Measurements from ENCODE around the gene PHIP. TPM values are rescaled to one million over a fixed set of nuclear protein-coding genes. Genes with fewer than 3 reads are reported as not detected.
A peak's percentile ranks its signal among the peaks of the same experiment; 100 is the strongest.

PHIP gene
- total RNA-seq, 2 experiments from 2014 or later = 23.0 to 23.5 TPM

GRCh38 chr6:79082304-79082703 lies 4.2 kb upstream of the PHIP start:
- H3K27ac Mint-ChIP-seq = no peak overlapping the region
- H3K27me3 Mint-ChIP-seq (ENCODE audit: low read depth) = peaks cover 25% of the 10 kb centered on the region
- CTCF ChIA-PET = no interaction called here

GRCh38 chr6:79081663-79082062 lies 3.6 kb upstream of the PHIP start:
- Mint-ChIP-seq H3K4me1 (ENCODE audit: low read depth) (peaks cover 13% of the 10 kb centered on the region), H3K9me3 (no peaks in the 10 kb centered on the region), H3K27ac (no peak overlapping the region), H3K4me3 (no peak overlapping the region), H3K36me3 (ENCODE audit: low read depth) (no peaks in the 10 kb centered on the region), H3K27me3 (ENCODE audit: low read depth) (peaks cover 25% of the 10 kb centered on the region)
- CTCF ChIA-PET = no interaction called here
- no peak for DNase-seq
- intact Hi-C loops (cut with micrococcal nuclease) = no loop called here

More at GRCh38 chr6:79082304-79082703, 4.2 kb upstream of the PHIP start:
- Mint-ChIP-seq H3K9me3 (no peaks in the 10 kb centered on the region), H3K36me3 (ENCODE audit: low read depth) (no peaks in the 10 kb centered on the region), H3K4me3 (no peak overlapping the region), H3K4me1 (ENCODE audit: low read depth) (peaks cover 13% of the 10 kb centered on the region)
- DNase-seq = no peak
- intact Hi-C loops (cut with micrococcal nuclease) = no loop called here

- H3K36me3 Mint-ChIP-seq (ENCODE audit: low read depth) = no peaks in the 10 kb centered on the region
- no peak for DNase-seq
- H3K9me3 Mint-ChIP-seq = no peaks in the 10 kb centered on the region
- peak overlapping the region; percentile 92 for H3K4me3 Mint-ChIP-seq
- H3K27me3 Mint-ChIP-seq (ENCODE audit: low read depth) = peaks cover 18% of the 10 kb centered on the region
- peaks cover 30% of the 10 kb centered on the region for H3K4me1 Mint-ChIP-seq (ENCODE audit: low read depth)
- peak overlapping the region; percentile 96 for H3K27ac Mint-ChIP-seq
- intact Hi-C loops (cut with micrococcal nuclease) = loop anchor here (2.0 to 10.0 kb wide), 6 partner anchors 169 to 1088 kb away; partner anchors contain the start of gene BCKDHB
- CTCF ChIA-PET = interaction anchor here (0.6 kb wide), 1 partner anchor 46 kb away, joined by 3 read pairs; no protein-coding TSS in a partner anchor
Observed at GRCh38 chr6:79079561-79080041, 1.5 kb upstream of the PHIP start.

GRCh38 chr6:79077715-79078074 lies 359 bp downstream of the PHIP start:
- H3K27me3 Mint-ChIP-seq (ENCODE audit: low read depth) = peaks cover 8% of the 10 kb centered on the region
- peak overlapping the region; percentile 92 for H3K4me3 Mint-ChIP-seq
- CTCF ChIA-PET = no interaction called here
- H3K27ac Mint-ChIP-seq = peak overlapping the region; percentile 96
- intact Hi-C loops (cut with micrococcal nuclease) = loop anchor here (1.0 to 10.0 kb wide), 11 partner anchors 42 to 1090 kb away; partner anchors contain the start of genes BCKDHB, HMGN3, IRAK1BP1 and LCA5
- H3K4me1 Mint-ChIP-seq (ENCODE audit: low read depth) = peaks cover 38% of the 10 kb centered on the region
- peaks cover 3% of the 10 kb centered on the region for H3K36me3 Mint-ChIP-seq (ENCODE audit: low read depth)
- no peaks in the 10 kb centered on the region for H3K9me3 Mint-ChIP-seq
- DNase-seq = peak; percentile 50

GRCh38 chr6:79076782-79077641 lies 1.0 kb downstream of the PHIP start:
- CTCF ChIA-PET = interaction anchor here (0.7 to 1.3 kb wide), 2 partner anchors 10 to 15 kb away, joined by 3 to 5 read pairs; no protein-coding TSS in a partner anchor
- Mint-ChIP-seq H3K4me3 (peak overlapping the region; percentile 76), H3K27ac (peak overlapping the region; percentile 92), H3K4me1 (ENCODE audit: low read depth) (peaks cover 43% of the 10 kb centered on the region), H3K27me3 (ENCODE audit: low read depth) (peaks cover 4% of the 10 kb centered on the region), H3K9me3 (no peaks in the 10 kb centered on the region), H3K36me3 (ENCODE audit: low read depth) (peaks cover 3% of the 10 kb centered on the region)
- intact Hi-C loops (cut with micrococcal nuclease) = loop anchor here (1.0 to 10.0 kb wide), 4 partner anchors 37 to 1090 kb away; no protein-coding TSS in a partner anchor
- peak; percentile 90 for DNase-seq

- H3K4me1 Mint-ChIP-seq (ENCODE audit: low read depth) = peaks cover 48% of the 10 kb centered on the region
- peak overlapping the region; percentile 76 for H3K4me3 Mint-ChIP-seq
- CTCF ChIA-PET = interaction anchor here (0.7 to 1.3 kb wide), 3 partner anchors 9 to 14 kb away, joined by 3 to 5 read pairs (median 3); no protein-coding TSS in a partner anchor
- no peaks in the 10 kb centered on the region for H3K9me3 Mint-ChIP-seq
- peak overlapping the region; percentile 92 for H3K27ac Mint-ChIP-seq
- peak; percentile 10 for DNase-seq
- peaks cover 3% of the 10 kb centered on the region for H3K36me3 Mint-ChIP-seq (ENCODE audit: low read depth)
- no peaks in the 10 kb centered on the region for H3K27me3 Mint-ChIP-seq (ENCODE audit: low read depth)
- intact Hi-C loops (cut with micrococcal nuclease) = loop anchor here (1.0 to 10.0 kb wide), 4 partner anchors 36 to 1091 kb away; no protein-coding TSS in a partner anchor
Observed at GRCh38 chr6:79076160-79076559, 1.9 kb downstream of the PHIP start.

GRCh38 chr6:79073888-79074287 lies 4.2 kb downstream of the PHIP start:
- Mint-ChIP-seq H3K4me1 (ENCODE audit: low read depth) (peaks cover 48% of the 10 kb centered on the region), H3K36me3 (ENCODE audit: low read depth) (peaks cover 5% of the 10 kb centered on the region), H3K27me3 (ENCODE audit: low read depth) (no peaks in the 10 kb centered on the region), H3K4me3 (no peak overlapping the region), H3K9me3 (no peaks in the 10 kb centered on the region), H3K27ac (no peak overlapping the region)
- DNase-seq = no peak
- CTCF ChIA-PET = no interaction called here
- intact Hi-C loops (cut with micrococcal nuclease) = loop anchor here (10.0 kb wide), 1 partner anchor 391 kb away; no protein-coding TSS in a partner anchor

- H3K27me3 Mint-ChIP-seq (ENCODE audit: low read depth) = no peaks in the 10 kb centered on the region
- DNase-seq = no peak
- no peaks in the 10 kb centered on the region for H3K9me3 Mint-ChIP-seq
- intact Hi-C loops (cut with micrococcal nuclease) = loop anchor here (10.0 kb wide), 1 partner anchor 392 kb away; no protein-coding TSS in a partner anchor
- peaks cover 8% of the 10 kb centered on the region for H3K36me3 Mint-ChIP-seq (ENCODE audit: low read depth)
- no peak overlapping the region for H3K4me3 Mint-ChIP-seq
- CTCF ChIA-PET = interaction anchor here (0.9 kb wide), 1 partner anchor 394 kb away, joined by 3 read pairs; no protein-coding TSS in a partner anchor
- H3K27ac Mint-ChIP-seq = no peak overlapping the region
- peaks cover 52% of the 10 kb centered on the region for H3K4me1 Mint-ChIP-seq (ENCODE audit: low read depth)
Observed at GRCh38 chr6:79072640-79073181, 5.3 kb downstream of the PHIP start.

GRCh38 chr6:79071547-79071946 lies 6.5 kb downstream of the PHIP start:
- intact Hi-C loops (cut with micrococcal nuclease) = loop anchor here (10.0 kb wide), 1 partner anchor 393 kb away; no protein-coding TSS in a partner anchor
- no peaks in the 10 kb centered on the region for H3K9me3 Mint-ChIP-seq
- CTCF ChIA-PET = interaction anchor here (0.7 to 1.0 kb wide), 3 partner anchors 9 to 33 kb away, joined by 3 to 4 read pairs (median 3); no protein-coding TSS in a partner anchor
- peaks cover 54% of the 10 kb centered on the region for H3K4me1 Mint-ChIP-seq (ENCODE audit: low read depth)
- no peak for DNase-seq
- peaks cover 8% of the 10 kb centered on the region for H3K36me3 Mint-ChIP-seq (ENCODE audit: low read depth)
- no peak overlapping the region for H3K27ac Mint-ChIP-seq
- H3K4me3 Mint-ChIP-seq = no peak overlapping the region
- no peaks in the 10 kb centered on the region for H3K27me3 Mint-ChIP-seq (ENCODE audit: low read depth)

- Mint-ChIP-seq H3K27ac (no peak overlapping the region), H3K9me3 (no peaks in the 10 kb centered on the region), H3K36me3 (ENCODE audit: low read depth) (peaks cover 8% of the 10 kb centered on the region), H3K4me3 (no peak overlapping the region), H3K4me1 (ENCODE audit: low read depth) (peaks cover 46% of the 10 kb centered on the region), H3K27me3 (ENCODE audit: low read depth) (no peaks in the 10 kb centered on the region)
- intact Hi-C loops (cut with micrococcal nuclease) = loop anchor here (10.0 kb wide), 1 partner anchor 394 kb away; no protein-coding TSS in a partner anchor
- DNase-seq = no peak
- CTCF ChIA-PET = interaction anchor here (1.0 kb wide), 1 partner anchor 8 kb away, joined by 3 read pairs; no protein-coding TSS in a partner anchor
Observed at GRCh38 chr6:79070206-79070825, 7.7 kb downstream of the PHIP start.

- no peak overlapping the region for H3K27ac Mint-ChIP-seq
- peaks cover 6% of the 10 kb centered on the region for H3K36me3 Mint-ChIP-seq (ENCODE audit: low read depth)
- CTCF ChIA-PET = interaction anchor here (1.2 kb wide), 1 partner anchor 9 kb away, joined by 5 read pairs; no protein-coding TSS in a partner anchor
- H3K9me3 Mint-ChIP-seq = no peaks in the 10 kb centered on the region
- intact Hi-C loops (cut with micrococcal nuclease) = no loop called here
- no peaks in the 10 kb centered on the region for H3K27me3 Mint-ChIP-seq (ENCODE audit: low read depth)
- peaks cover 21% of the 10 kb centered on the region for H3K4me1 Mint-ChIP-seq (ENCODE audit: low read depth)
- DNase-seq = no peak
- H3K4me3 Mint-ChIP-seq = no peak overlapping the region
Observed at GRCh38 chr6:79066828-79067227, 11.2 kb downstream of the PHIP start.
